ENCODE measurements around the gene CCBE1.

Gene CCBE1

GRCh38 chr18:59689756-59690155, 7.5 kb downstream of the CCBE1 start:
- peaks cover 0 to 2% (median 0%) of the 10 kb centered on the region in 5 donors for H3K27me3 ChIP-seq (ENCODE audit: control insufficient read depth in 5 of 5, insufficient read depth in 4 of 5, low read length in 5 of 5)
- H3K9me3 ChIP-seq (ENCODE audit: control insufficient read depth in 5 of 5, low read length in 5 of 5), result no peaks in the 10 kb centered on the region
- H3K4me3 ChIP-seq (ENCODE audit: low read depth in 1 of 5, low read length in 5 of 5), result no peak overlapping the region
- no peak overlapping the region for H3K9ac ChIP-seq (ENCODE audit: low read length in 5 of 5)
- H3K27ac ChIP-seq (ENCODE audit: low read depth, low read length), result no peak overlapping the region
- no peaks in the 10 kb centered on the region for H3K36me3 ChIP-seq (ENCODE audit: control insufficient read depth in 5 of 5, insufficient read depth in 5 of 5, low read length in 5 of 5)
- H3K4me1 ChIP-seq (ENCODE audit: control insufficient read depth in 5 of 5, insufficient read depth in 5 of 5, low read length in 5 of 5), result no peaks in the 10 kb centered on the region

- Histone ChIP-seq H3K9me3 (ENCODE audit: control insufficient read depth in 5 of 5, low read length in 5 of 5) (no peaks in the 10 kb centered on the region), H3K4me1 (ENCODE audit: control insufficient read depth in 5 of 5, insufficient read depth in 5 of 5, low read length in 5 of 5) (no peaks in the 10 kb centered on the region), H3K4me3 (ENCODE audit: low read depth in 1 of 5, low read length in 5 of 5) (no peak overlapping the region), H3K27me3 (ENCODE audit: control insufficient read depth in 5 of 5, insufficient read depth in 4 of 5, low read length in 5 of 5) (peaks cover 0 to 2% (median 0%) of the 10 kb centered on the region in 5 donors), H3K9ac (ENCODE audit: low read length in 5 of 5) (no peak overlapping the region), H3K36me3 (ENCODE audit: control insufficient read depth in 5 of 5, insufficient read depth in 5 of 5, low read length in 5 of 5) (no peaks in the 10 kb centered on the region), H3K27ac (ENCODE audit: low read depth, low read length) (no peak overlapping the region)
Observed at GRCh38 chr18:59686260-59686659, 11.0 kb downstream of the CCBE1 start.

DNA sequence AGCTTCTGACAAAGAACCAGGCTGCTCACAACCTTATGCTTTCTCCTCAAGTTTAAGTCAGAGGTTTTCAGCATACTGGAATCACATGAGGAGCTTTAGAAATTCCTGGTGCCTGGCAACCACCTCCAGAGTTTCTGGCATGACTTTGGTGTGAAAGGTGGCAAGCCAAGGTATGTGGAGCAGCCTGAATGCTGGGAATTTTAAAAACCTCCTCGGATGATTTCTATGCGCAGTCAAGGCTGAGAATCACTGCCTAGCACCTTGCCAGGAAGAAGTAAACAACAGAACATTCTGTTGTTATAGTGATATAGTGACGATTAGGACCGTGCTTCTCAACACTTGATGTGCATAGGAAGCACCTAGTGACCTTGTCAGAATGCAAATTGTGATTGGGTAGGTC, 11.7 kb downstream of the CCBE1 start:
- Histone ChIP-seq H3K9me3 (ENCODE audit: control insufficient read depth in 5 of 5, low read length in 5 of 5) (no peaks in the 10 kb centered on the region), H3K4me3 (ENCODE audit: low read depth in 1 of 5, low read length in 5 of 5) (no peak overlapping the region), H3K9ac (ENCODE audit: low read length in 5 of 5) (no peak overlapping the region), H3K27ac (ENCODE audit: low read depth, low read length) (no peak overlapping the region), H3K36me3 (ENCODE audit: control insufficient read depth in 5 of 5, insufficient read depth in 5 of 5, low read length in 5 of 5) (no peaks in the 10 kb centered on the region), H3K4me1 (ENCODE audit: control insufficient read depth in 5 of 5, insufficient read depth in 5 of 5, low read length in 5 of 5) (no peaks in the 10 kb centered on the region), H3K27me3 (ENCODE audit: control insufficient read depth in 5 of 5, insufficient read depth in 4 of 5, low read length in 5 of 5) (peaks cover 0 to 2% (median 0%) of the 10 kb centered on the region in 5 donors)

- no peaks in the 10 kb centered on the region for H3K9me3 ChIP-seq (ENCODE audit: control insufficient read depth in 5 of 5, low read length in 5 of 5)
- H3K27me3 ChIP-seq (ENCODE audit: control insufficient read depth in 5 of 5, insufficient read depth in 4 of 5, low read length in 5 of 5), result peaks cover 0 to 2% (median 0%) of the 10 kb centered on the region in 5 donors
- no peak overlapping the region for H3K9ac ChIP-seq (ENCODE audit: low read length in 5 of 5)
- H3K4me1 ChIP-seq (ENCODE audit: control insufficient read depth in 5 of 5, insufficient read depth in 5 of 5, low read length in 5 of 5), result no peaks in the 10 kb centered on the region
- no peak overlapping the region for H3K27ac ChIP-seq (ENCODE audit: low read depth, low read length)
- H3K4me3 ChIP-seq (ENCODE audit: low read depth in 1 of 5, low read length in 5 of 5), result no peak overlapping the region
- no peaks in the 10 kb centered on the region for H3K36me3 ChIP-seq (ENCODE audit: control insufficient read depth in 5 of 5, insufficient read depth in 5 of 5, low read length in 5 of 5)
Observed at GRCh38 chr18:59684777-59685176, 12.4 kb downstream of the CCBE1 start.

- Histone ChIP-seq H3K9ac (ENCODE audit: low read length in 5 of 5) (no peak overlapping the region), H3K27ac (ENCODE audit: low read depth, low read length) (no peak overlapping the region), H3K9me3 (ENCODE audit: control insufficient read depth in 5 of 5, low read length in 5 of 5) (no peaks in the 10 kb centered on the region), H3K4me1 (ENCODE audit: control insufficient read depth in 5 of 5, insufficient read depth in 5 of 5, low read length in 5 of 5) (no peaks in the 10 kb centered on the region), H3K4me3 (ENCODE audit: low read depth in 1 of 5, low read length in 5 of 5) (no peak overlapping the region), H3K36me3 (ENCODE audit: control insufficient read depth in 5 of 5, insufficient read depth in 5 of 5, low read length in 5 of 5) (no peaks in the 10 kb centered on the region), H3K27me3 (ENCODE audit: control insufficient read depth in 5 of 5, insufficient read depth in 4 of 5, low read length in 5 of 5) (no peaks in the 10 kb centered on the region)
Observed at GRCh38 chr18:59681521-59682004, 15.7 kb downstream of the CCBE1 start.

DNA sequence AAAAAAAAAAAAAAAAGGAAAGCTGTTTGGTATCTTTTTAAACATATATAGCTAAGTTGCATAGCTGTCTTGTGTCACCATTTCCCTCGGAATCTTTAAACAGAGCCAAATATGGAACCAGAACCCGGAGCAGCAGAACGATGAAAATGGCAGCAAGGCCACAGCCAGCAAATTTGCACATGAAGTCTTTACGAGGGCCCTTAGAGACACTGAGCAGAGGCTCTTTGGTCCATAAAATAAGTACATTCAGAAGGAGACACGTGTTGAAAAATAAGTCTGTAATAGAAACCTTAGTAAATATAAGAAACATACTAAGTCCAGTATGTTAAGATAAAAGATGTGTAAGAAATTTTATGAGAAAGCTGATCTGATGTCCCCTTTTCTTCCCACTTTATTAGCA, 16.2 kb downstream of the CCBE1 start:
- no peaks in the 10 kb centered on the region for H3K9me3 ChIP-seq (ENCODE audit: control insufficient read depth in 5 of 5, low read length in 5 of 5)
- no peaks in the 10 kb centered on the region for H3K4me1 ChIP-seq (ENCODE audit: control insufficient read depth in 5 of 5, insufficient read depth in 5 of 5, low read length in 5 of 5)
- no peaks in the 10 kb centered on the region for H3K27me3 ChIP-seq (ENCODE audit: control insufficient read depth in 5 of 5, insufficient read depth in 4 of 5, low read length in 5 of 5)
- no peak overlapping the region for H3K9ac ChIP-seq (ENCODE audit: low read length in 5 of 5)
- H3K4me3 ChIP-seq (ENCODE audit: low read depth in 1 of 5, low read length in 5 of 5), result no peak overlapping the region
- no peaks in the 10 kb centered on the region for H3K36me3 ChIP-seq (ENCODE audit: control insufficient read depth in 5 of 5, insufficient read depth in 5 of 5, low read length in 5 of 5)
- no peak overlapping the region for H3K27ac ChIP-seq (ENCODE audit: low read depth, low read length)

- H3K27me3 ChIP-seq (ENCODE audit: control insufficient read depth in 5 of 5, insufficient read depth in 4 of 5, low read length in 5 of 5), result no peaks in the 10 kb centered on the region
- no peak overlapping the region for H3K27ac ChIP-seq (ENCODE audit: low read depth, low read length)
- no peak overlapping the region for H3K4me3 ChIP-seq (ENCODE audit: low read depth in 1 of 5, low read length in 5 of 5)
- H3K9ac ChIP-seq (ENCODE audit: low read length in 5 of 5), result no peak overlapping the region
- peaks cover 0 to 29% (median 8%) of the 10 kb centered on the region in 5 donors for H3K4me1 ChIP-seq (ENCODE audit: control insufficient read depth in 5 of 5, insufficient read depth in 5 of 5, low read length in 5 of 5)
- no peaks in the 10 kb centered on the region for H3K36me3 ChIP-seq (ENCODE audit: control insufficient read depth in 5 of 5, insufficient read depth in 5 of 5, low read length in 5 of 5)
- no peaks in the 10 kb centered on the region for H3K9me3 ChIP-seq (ENCODE audit: control insufficient read depth in 5 of 5, low read length in 5 of 5)
Observed at GRCh38 chr18:59675346-59675745, 21.9 kb downstream of the CCBE1 start.

DNA sequence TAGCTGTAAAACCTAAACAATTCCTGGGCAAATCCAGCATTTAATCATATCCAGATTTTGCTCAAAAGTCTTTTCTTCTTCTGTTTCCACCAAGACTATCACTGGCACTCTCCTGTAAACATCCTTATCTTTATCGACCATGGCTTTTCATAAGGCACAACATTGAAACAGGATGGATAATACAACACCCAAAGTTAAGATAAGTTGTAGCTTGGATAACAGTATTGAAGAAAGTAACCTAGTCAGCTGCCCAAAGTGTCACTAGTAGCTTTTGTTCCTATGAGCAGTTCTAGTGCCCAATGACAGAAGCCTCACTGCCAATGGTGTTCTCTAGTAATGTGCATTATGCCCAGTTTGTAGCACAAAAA, 22.3 kb downstream of the CCBE1 start:
- H3K9me3 ChIP-seq (ENCODE audit: control insufficient read depth in 5 of 5, low read length in 5 of 5), result no peaks in the 10 kb centered on the region
- H3K4me3 ChIP-seq (ENCODE audit: low read depth in 1 of 5, low read length in 5 of 5), result no peak overlapping the region
- no peaks in the 10 kb centered on the region for H3K27me3 ChIP-seq (ENCODE audit: control insufficient read depth in 5 of 5, insufficient read depth in 4 of 5, low read length in 5 of 5)
- peaks cover 0 to 29% (median 8%) of the 10 kb centered on the region in 5 donors for H3K4me1 ChIP-seq (ENCODE audit: control insufficient read depth in 5 of 5, insufficient read depth in 5 of 5, low read length in 5 of 5)
- H3K36me3 ChIP-seq (ENCODE audit: control insufficient read depth in 5 of 5, insufficient read depth in 5 of 5, low read length in 5 of 5), result no peaks in the 10 kb centered on the region
- no peak overlapping the region for H3K9ac ChIP-seq (ENCODE audit: low read length in 5 of 5)
- H3K27ac ChIP-seq (ENCODE audit: low read depth, low read length), result no peak overlapping the region

- Histone ChIP-seq H3K9me3 (ENCODE audit: control insufficient read depth in 5 of 5, low read length in 5 of 5) (no peaks in the 10 kb centered on the region), H3K4me3 (ENCODE audit: low read depth in 1 of 5, low read length in 5 of 5) (no peak overlapping the region), H3K9ac (ENCODE audit: low read length in 5 of 5) (no peak overlapping the region), H3K4me1 (ENCODE audit: control insufficient read depth in 5 of 5, insufficient read depth in 5 of 5, low read length in 5 of 5) (peaks cover 0 to 29% (median 8%) of the 10 kb centered on the region in 5 donors), H3K27ac (ENCODE audit: low read depth, low read length) (no peak overlapping the region), H3K36me3 (ENCODE audit: control insufficient read depth in 5 of 5, insufficient read depth in 5 of 5, low read length in 5 of 5) (no peaks in the 10 kb centered on the region), H3K27me3 (ENCODE audit: control insufficient read depth in 5 of 5, insufficient read depth in 4 of 5, low read length in 5 of 5) (no peaks in the 10 kb centered on the region)
Observed at GRCh38 chr18:59674186-59674902, 22.9 kb downstream of the CCBE1 start.

DNA sequence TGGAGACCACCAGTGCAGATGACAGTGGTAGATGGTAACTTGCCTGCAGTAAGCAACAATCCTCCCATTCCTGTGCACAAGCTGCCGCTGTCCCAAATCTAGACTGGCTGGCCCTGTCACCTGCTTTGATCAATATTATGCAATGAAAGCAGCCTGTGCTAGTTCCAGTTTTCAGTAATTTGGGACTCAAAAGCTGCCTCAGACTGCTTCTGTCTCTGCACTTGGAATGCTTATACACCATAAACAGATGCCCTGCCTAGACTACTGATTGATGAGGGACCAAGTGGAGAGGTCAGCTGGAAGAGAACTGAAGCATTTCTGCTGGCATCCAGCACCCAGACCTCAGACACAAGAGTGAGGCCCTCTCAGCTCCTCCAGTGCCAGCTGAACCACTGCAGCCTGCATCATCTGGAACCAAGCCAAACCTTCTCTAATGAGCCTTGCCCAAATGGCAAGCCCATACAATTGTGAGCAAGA, 24.9 kb downstream of the CCBE1 start:
- Histone ChIP-seq H3K9me3 (ENCODE audit: control insufficient read depth in 5 of 5, low read length in 5 of 5) (no peaks in the 10 kb centered on the region), H3K27ac (ENCODE audit: low read depth, low read length) (no peak overlapping the region), H3K36me3 (ENCODE audit: control insufficient read depth in 5 of 5, insufficient read depth in 5 of 5, low read length in 5 of 5) (no peaks in the 10 kb centered on the region), H3K4me1 (ENCODE audit: control insufficient read depth in 5 of 5, insufficient read depth in 5 of 5, low read length in 5 of 5) (peaks cover 0 to 29% (median 8%) of the 10 kb centered on the region in 5 donors), H3K27me3 (ENCODE audit: control insufficient read depth in 5 of 5, insufficient read depth in 4 of 5, low read length in 5 of 5) (no peaks in the 10 kb centered on the region), H3K4me3 (ENCODE audit: low read depth in 1 of 5, low read length in 5 of 5) (no peak overlapping the region), H3K9ac (ENCODE audit: low read length in 5 of 5) (no peak overlapping the region)
